Sigmoid colon (tissue), 7 donors: ENCODE data around the gene CPNE1. TPM values are rescaled to one million over a fixed set of nuclear protein-coding genes. Genes with fewer than 3 reads are reported as not detected.

Experiments used
- DNase-seq: peaks from one replicate; pipeline ENCODE4 v3.0.0-alpha.2; 2019
- H3K27ac ChIP-seq, 4 donors: fragments of 200-600 bp; sonication (generic); one replicate each; pipeline ENCODE4 v1.5.1; 2016 to 2019; ENCODE audit warnings: mild to moderate bottlenecking in 1 of 4
- H3K27me3 ChIP-seq, 3 donors: fragments of 200-600 bp; sonication (generic); one replicate each; pipeline ENCODE4 v1.5.1; 2019; ENCODE audit warnings: mild to moderate bottlenecking in 1 of 3
- H3K36me3 ChIP-seq, 4 donors: fragments of 200-600 bp; sonication (generic); one replicate each; pipeline ENCODE4 v1.5.1; 2016 to 2019
- H3K4me1 ChIP-seq, 4 donors: fragments of 200-600 bp; sonication (generic); one replicate each; pipeline ENCODE4 v1.5.1; 2017 to 2019
- H3K4me3 ChIP-seq, 4 donors: fragments of 200-600 bp; sonication (generic); one replicate each; pipeline ENCODE4 v1.5.1; 2017 to 2019; ENCODE audit warnings: mild to moderate bottlenecking in 2 of 4, moderate library complexity in 1 of 4
- H3K9me3 ChIP-seq, 4 donors: fragments of 200-600 bp in 3 of 4; sonication (generic) in 3 of 4; one replicate each; pipeline versions ENCODE4 v1.5.1 to v1.6.1; 2013 to 2019
- CTCF ChIP-seq, 4 experiments: fragments of 450-650 bp in 3 of 4; fragments of 200-600 bp in 1 of 4; IDR thresholded peaks; one replicate each; pipeline ENCODE4 v1.5.1; 2016 to 2019; ENCODE audit warnings: antibody characterized with exemption in 4 of 4, mild to moderate bottlenecking in 3 of 4, moderate library complexity in 2 of 4
- EP300 ChIP-seq, 4 donors: sonication (generic); formaldehyde crosslinking; IDR thresholded peaks; one replicate each; pipeline ENCODE4 v1.6.1; 2017; ENCODE audit warnings: antibody characterized with exemption in 4 of 4
- POLR2A ChIP-seq, 2 donors: fragments of 450-650 bp; IDR thresholded peaks; one replicate each; pipeline ENCODE4 v1.6.1; 2016; ENCODE audit warnings: antibody characterized with exemption in 2 of 2, mild to moderate bottlenecking in 2 of 2, moderate library complexity in 2 of 2
- POLR2AphosphoS5 ChIP-seq, 4 donors: sonication (generic); formaldehyde crosslinking; IDR thresholded peaks; one replicate each; pipeline ENCODE4 v1.6.1; 2017; ENCODE audit warnings: antibody characterized with exemption in 4 of 4
- WGBS, 2 donors: extraction: QIAGEN DNeasy Blood & Tissue Kit; methylation state at CpG; one replicate each; pipeline ENCODE4 v1.1.7; 2013; 5-methylcytosine and 5-hydroxymethylcytosine counted together
- intact Hi-C: fragments of 100-400 bp; cut with DNase I; formaldehyde crosslinking; loops from one replicate; pipeline ENCODE4 v1.15.1; 2023
- polyA plus RNA-seq, 3 donors: library from polyadenylated mRNA; stranded (reverse); fragments of 200-250 nt; gene quantifications; one replicate each; pipeline ENCODE4 v1.2.3, GENCODE V29; 2013
- total RNA-seq, 4 donors: library from RNA; depleted of rRNA; stranded (reverse); fragments of >200 nt; gene quantifications; one replicate each; pipeline ENCODE4 v1.1.0, GENCODE V29; 2016
- donor health status: healthy with polysubstance abuse.
- donor health status: Bipolar disorder and iron deficiency.
- donor health status: healthy.

CPNE1 gene
- total and polyA plus RNA-seq, 7 donors, result 56.5 to 156 (median 76.8) TPM

GRCh38 chr20:35619196-35620095, 45.3 kb downstream of the CPNE1 start:
- Histone ChIP-seq H3K4me1 (peaks cover 0 to 43% (median 33%) of the 10 kb centered on the region in 4 donors), H3K4me3 (peak overlapping the region; percentile 34 to 56 (median 43)), H3K9me3 (no peaks in the 10 kb centered on the region), H3K27me3 (no peaks in the 10 kb centered on the region), H3K27ac (peak overlapping the region; percentile 53 to 99 (median 88)), H3K36me3 (peaks cover 0 to 12% (median 0%) of the 10 kb centered on the region in 4 donors)
- WGBS, 2 donors, result 4 to 5% methylated on average over 49 of the region's 49 CpGs
- peak; percentile 22 to 53 (median 45) for TF ChIP-seq POLR2AphosphoS5 (IDR thresholded peaks at IDR 0.05)
- no peak for TF ChIP-seq EP300 (IDR thresholded peaks at IDR 0.05)
- TF ChIP-seq CTCF (IDR thresholded peaks at IDR 0.05), result peak in 2 of 4 experiments; percentile 6 to 10
- TF ChIP-seq POLR2A (IDR thresholded peaks at IDR 0.05), result no peak
- intact Hi-C loops, result loop anchor here (2.0 to 5.0 kb wide), 3 partner anchors 77 to 153 kb away; partner anchors contain the start of genes ERGIC3, NFS1, PHF20 and ROMO1
- peak; percentile 92 for DNase-seq

DNA sequence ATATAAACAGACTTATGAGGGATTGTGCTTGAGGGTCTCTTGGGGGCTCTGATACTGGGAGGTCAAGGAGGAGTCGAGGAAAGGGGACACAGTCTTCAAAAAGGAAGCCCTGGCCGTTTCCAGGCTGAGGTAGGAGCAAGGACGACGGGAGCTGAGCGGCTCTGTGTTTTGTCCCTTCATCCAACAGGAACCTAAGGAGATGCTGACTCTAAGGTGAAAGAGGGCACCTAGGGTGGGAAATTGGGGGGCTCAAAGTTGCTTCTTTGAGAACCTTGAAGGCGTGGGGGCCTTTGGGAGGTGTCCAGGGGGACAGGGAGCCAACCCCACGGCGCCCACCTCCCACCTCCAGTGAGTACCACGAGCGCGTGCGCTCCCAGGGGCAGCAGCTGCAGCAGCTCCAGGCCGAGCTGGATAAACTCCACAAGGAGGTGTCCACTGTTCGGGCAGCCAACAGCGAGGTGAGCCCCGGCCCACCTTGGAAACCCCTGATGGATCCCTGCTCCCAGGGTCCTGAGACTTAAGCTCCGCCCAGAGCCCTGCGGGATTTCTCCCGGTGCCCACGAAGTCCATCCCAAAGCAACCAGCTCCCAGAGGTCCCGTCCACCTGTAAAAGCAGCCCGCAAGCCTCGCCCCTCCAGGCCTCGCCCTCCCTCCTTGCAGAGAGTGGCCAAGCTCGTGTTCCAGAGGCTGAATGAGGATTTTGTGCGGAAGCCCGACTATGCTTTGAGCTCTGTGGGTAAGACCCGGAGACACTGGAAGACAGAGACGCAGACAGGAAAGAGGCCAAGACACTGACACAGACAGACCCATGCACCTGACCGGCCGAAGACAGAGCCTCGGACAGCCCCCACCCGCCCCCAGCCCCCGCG, 46.2 kb downstream of the CPNE1 start:
- peak; percentile 72 for DNase-seq
- WGBS, 2 donors, result 5 to 9% methylated on average over 35 of the region's 35 CpGs
- Histone ChIP-seq H3K4me3 (peak overlapping the region; percentile 34 to 56 (median 43)), H3K27ac (peak overlapping the region; percentile 53 to 99 (median 88)), H3K9me3 (no peaks in the 10 kb centered on the region), H3K4me1 (peaks cover 0 to 43% (median 33%) of the 10 kb centered on the region in 4 donors), H3K36me3 (peaks cover 0 to 11% (median 0%) of the 10 kb centered on the region in 4 donors), H3K27me3 (no peaks in the 10 kb centered on the region)
- intact Hi-C loops, result loop anchor here (2.0 to 5.0 kb wide), 3 partner anchors 76 to 154 kb away; partner anchors contain the start of genes ERGIC3, NFS1, PHF20 and ROMO1
- TF ChIP-seq POLR2AphosphoS5 (IDR thresholded peaks at IDR 0.05) (no peak), EP300 (IDR thresholded peaks at IDR 0.05) (no peak), CTCF (IDR thresholded peaks at IDR 0.05) (no peak), POLR2A (IDR thresholded peaks at IDR 0.05) (no peak)

DNA sequence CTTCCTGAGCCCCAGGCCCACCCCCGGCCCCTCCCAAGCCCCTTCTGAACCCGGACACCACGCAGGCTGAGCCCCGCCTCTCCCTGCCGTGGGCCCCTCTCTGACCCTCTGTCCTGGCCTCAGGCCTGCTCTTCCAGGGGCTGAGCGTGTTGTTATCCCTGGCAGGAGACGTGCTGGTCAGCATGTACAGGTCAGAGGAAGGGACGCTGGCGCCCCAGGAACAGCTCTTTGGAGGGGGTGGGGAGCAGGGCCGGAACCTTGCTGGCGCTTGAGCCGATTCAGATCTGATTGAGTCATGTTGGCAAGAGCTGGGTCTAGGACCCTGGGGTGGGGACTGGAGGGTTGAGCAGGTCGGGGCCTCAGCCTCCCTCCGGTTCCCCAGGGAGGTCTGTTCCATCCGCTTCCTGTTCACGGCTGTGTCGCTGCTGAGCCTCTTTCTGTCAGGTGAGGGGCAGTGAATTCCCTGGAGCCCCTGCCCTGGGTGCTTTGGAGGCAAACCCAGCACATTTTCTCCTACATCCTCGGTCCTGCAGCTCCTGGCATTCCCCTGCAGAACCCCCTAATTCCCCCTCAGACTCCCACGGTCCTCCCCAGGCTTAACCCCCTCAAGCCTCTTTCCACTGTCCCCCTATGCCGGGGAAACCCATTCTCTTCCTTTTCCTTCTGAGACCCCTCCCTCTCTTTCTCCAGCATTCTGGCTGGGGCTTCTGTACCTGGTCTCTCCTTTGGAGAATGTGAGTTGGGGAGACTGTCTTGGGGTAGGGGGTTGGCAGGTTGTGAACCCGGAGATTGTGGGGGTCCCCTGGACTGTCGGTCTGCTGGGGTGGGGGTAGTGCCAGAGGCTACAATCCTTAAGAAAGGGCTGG, 47.1 kb downstream of the CPNE1 start:
- WGBS, 2 donors, result 6 to 10% methylated on average over 22 of the region's 22 CpGs
- Histone ChIP-seq H3K4me1 (peaks cover 0 to 43% (median 33%) of the 10 kb centered on the region in 4 donors), H3K9me3 (no peaks in the 10 kb centered on the region), H3K27me3 (no peaks in the 10 kb centered on the region), H3K4me3 (peak overlapping the region; percentile 34 to 58 (median 51)), H3K27ac (peak overlapping the region; percentile 85 to 99 (median 92)), H3K36me3 (peaks cover 0 to 11% (median 0%) of the 10 kb centered on the region in 4 donors)
- peak; percentile 84 for DNase-seq
- TF ChIP-seq POLR2A (IDR thresholded peaks at IDR 0.05) (no peak), CTCF (IDR thresholded peaks at IDR 0.05) (peak in 2 of 4 experiments; percentile 15 to 29), EP300 (IDR thresholded peaks at IDR 0.05) (no peak), POLR2AphosphoS5 (IDR thresholded peaks at IDR 0.05) (peak in 2 of 4 donors; percentile 14 to 31)
- intact Hi-C loops, result loop anchor here (1.0 to 5.0 kb wide), 5 partner anchors 47 to 155 kb away; partner anchors contain the start of genes CPNE1, ERGIC3, NFS1 and PHF20
